NT2/D1 (cell line): ENCODE data around the gene PUM1.
"Not testable (repeated sequence)": the region's sequence is repeated elsewhere in the genome, so short reads cannot be mapped to it uniquely, and the experiment has no call there.

Experiments
- DNase-seq: peaks from one replicate; pipeline ENCODE4 v3.0.0-alpha.2; 2011; ENCODE audit warnings: low read depth, low spot score
- H3K27me3 ChIP-seq: 2 replicates; pipeline ENCODE4 v1.6.0; 2011; ENCODE audit warnings: mild to moderate bottlenecking; ENCODE audit not compliant: insufficient read length, insufficient read depth
- H3K36me3 ChIP-seq: 2 replicates; pipeline ENCODE4 v1.6.1; 2011; ENCODE audit warnings: mild to moderate bottlenecking, low read length, mixed read lengths; ENCODE audit not compliant: insufficient read depth, insufficient read length
- H3K4me1 ChIP-seq: 2 replicates; pipeline ENCODE4 v1.5.1; 2011; ENCODE audit not compliant: insufficient read depth, insufficient read length
- H3K4me3 ChIP-seq: 2 replicates; pipeline ENCODE4 v1.5.1; 2011; ENCODE audit warnings: low read depth; ENCODE audit not compliant: insufficient read length
- H3K9ac ChIP-seq: 2 replicates; pipeline ENCODE4 v1.6.0; 2011; ENCODE audit warnings: low read depth; ENCODE audit not compliant: insufficient read length
- H3K9me3 ChIP-seq: 2 replicates; pipeline ENCODE4 v1.5.1; 2011; ENCODE audit warnings: mild to moderate bottlenecking, low read length; ENCODE audit not compliant: insufficient read depth
- SUZ12 ChIP-seq: IDR thresholded peaks from 2 replicates; pipeline ENCODE4 v1.6.1; 2011; ENCODE audit not compliant: insufficient read length, insufficient read depth; ENCODE audit errors: extremely low read depth
- YY1 ChIP-seq: IDR thresholded peaks from 2 replicates; pipeline ENCODE4 v1.6.1; 2011; ENCODE audit not compliant: insufficient read length, insufficient read depth
- ZNF274 ChIP-seq: IDR thresholded peaks from 2 replicates; pipeline ENCODE4 v1.6.1; 2011; ENCODE audit warnings: mild to moderate bottlenecking, low read depth, low read length

PUM1 gene

DNA sequence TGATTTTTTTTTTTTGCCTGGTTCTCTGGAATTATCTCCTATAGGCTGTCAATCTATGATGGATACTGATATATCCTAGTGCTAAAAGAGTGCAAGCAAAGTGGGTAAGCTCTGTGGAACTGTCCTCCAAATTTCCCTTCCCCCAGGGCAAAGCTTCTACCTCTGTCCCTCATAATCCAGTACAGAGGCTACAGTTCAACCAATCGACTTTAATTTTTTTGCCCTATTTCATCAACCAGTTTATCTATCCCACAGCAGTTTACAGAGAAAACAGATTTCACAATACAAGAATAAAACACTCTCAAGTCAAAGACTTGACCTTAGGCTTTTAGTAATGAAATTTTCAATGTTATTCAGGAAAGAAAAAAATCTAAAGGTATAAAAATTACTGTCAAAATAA is 13.9 kb downstream of the PUM1 start:
- H3K4me3 ChIP-seq = no peak overlapping the region
- no peaks in the 10 kb centered on the region for H3K27me3 ChIP-seq
- TF ChIP-seq ZNF274 (no peak), YY1 (no peak), SUZ12 (no peak)
- peaks cover 77% of the 10 kb centered on the region for H3K36me3 ChIP-seq
- H3K9ac ChIP-seq = no peak overlapping the region
- H3K9me3 ChIP-seq = no peaks in the 10 kb centered on the region
- peaks cover 6% of the 10 kb centered on the region for H3K4me1 ChIP-seq
- DNase-seq = no peak

DNA sequence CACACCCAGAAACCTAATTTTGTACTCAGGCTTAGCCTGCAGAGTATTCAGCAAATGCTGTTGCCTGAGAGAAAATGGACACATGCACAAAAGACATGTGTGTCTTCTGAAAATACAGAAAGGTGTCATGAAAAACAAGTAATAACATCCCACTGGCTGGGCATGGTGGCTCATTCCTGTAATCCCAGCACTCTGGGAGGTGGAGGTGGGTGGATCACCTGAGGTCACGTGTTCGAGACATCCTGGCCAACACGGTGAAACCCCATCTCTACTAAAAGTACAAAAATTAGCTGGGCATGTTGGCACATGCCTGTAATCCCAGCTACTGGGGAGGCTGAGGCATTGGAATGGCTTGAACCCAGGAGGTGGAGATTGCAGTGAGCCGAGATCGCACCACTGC is 18.0 kb downstream of the PUM1 start:
- not testable (repeated sequence) for DNase-seq, H3K9ac ChIP-seq, H3K4me3 ChIP-seq, H3K27me3 ChIP-seq, H3K9me3 ChIP-seq, H3K4me1 ChIP-seq
- H3K36me3 ChIP-seq = peaks cover 73% of the 10 kb centered on the region

- TF ChIP-seq YY1 = no peak
- Histone ChIP-seq H3K36me3 (peaks cover 70% of the 10 kb centered on the region), H3K4me3 (no peak overlapping the region), H3K9me3 (no peaks in the 10 kb centered on the region), H3K27me3 (no peaks in the 10 kb centered on the region), H3K9ac (no peak overlapping the region), H3K4me1 (peaks cover 2% of the 10 kb centered on the region)
- no peak for DNase-seq
These were observed 21.9 kb downstream of the PUM1 start for GRCh38 chr1:31043631-31044030.

DNA sequence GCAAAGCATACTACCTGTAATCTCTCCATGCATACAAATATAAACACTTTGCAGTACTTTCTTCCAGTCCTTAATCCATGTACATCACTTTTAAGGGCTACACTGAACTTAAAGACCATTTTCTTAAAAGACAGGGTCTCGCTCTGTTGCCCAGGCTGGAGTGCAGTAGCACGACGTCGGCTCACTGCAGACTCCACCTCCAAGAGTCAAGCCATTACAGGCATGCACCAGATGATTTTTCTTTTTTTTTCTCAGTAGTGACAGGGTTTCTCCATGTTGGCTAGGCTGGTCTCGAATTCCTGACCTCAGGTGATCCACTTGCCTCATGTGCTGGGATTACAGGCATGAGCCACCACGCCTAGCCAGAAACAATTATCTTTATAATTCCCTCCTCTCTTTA is 22.9 kb downstream of the PUM1 start:
- no peak overlapping the region for H3K4me3 ChIP-seq
- H3K36me3 ChIP-seq = peaks cover 68% of the 10 kb centered on the region

GRCh38 chr1:31041529-31041928 is 24.0 kb downstream of the PUM1 start:
- H3K4me3 ChIP-seq = no peak overlapping the region
- no peaks in the 10 kb centered on the region for H3K27me3 ChIP-seq
- peaks cover 66% of the 10 kb centered on the region for H3K36me3 ChIP-seq
- no peak for TF ChIP-seq SUZ12
- TF ChIP-seq ZNF274 = no peak
- no peak for TF ChIP-seq YY1
- no peaks in the 10 kb centered on the region for H3K4me1 ChIP-seq
- no peak overlapping the region for H3K9ac ChIP-seq
- H3K9me3 ChIP-seq = no peaks in the 10 kb centered on the region
- no peak for DNase-seq

More for the DNA sequence above, 22.9 kb downstream of the PUM1 start:
- H3K9me3 ChIP-seq = no peaks in the 10 kb centered on the region
- H3K9ac ChIP-seq = no peak overlapping the region
- no peaks in the 10 kb centered on the region for H3K27me3 ChIP-seq
- TF ChIP-seq YY1 (no peak), ZNF274 (no peak), SUZ12 (no peak)
- peaks cover 2% of the 10 kb centered on the region for H3K4me1 ChIP-seq
- no peak for DNase-seq

DNA sequence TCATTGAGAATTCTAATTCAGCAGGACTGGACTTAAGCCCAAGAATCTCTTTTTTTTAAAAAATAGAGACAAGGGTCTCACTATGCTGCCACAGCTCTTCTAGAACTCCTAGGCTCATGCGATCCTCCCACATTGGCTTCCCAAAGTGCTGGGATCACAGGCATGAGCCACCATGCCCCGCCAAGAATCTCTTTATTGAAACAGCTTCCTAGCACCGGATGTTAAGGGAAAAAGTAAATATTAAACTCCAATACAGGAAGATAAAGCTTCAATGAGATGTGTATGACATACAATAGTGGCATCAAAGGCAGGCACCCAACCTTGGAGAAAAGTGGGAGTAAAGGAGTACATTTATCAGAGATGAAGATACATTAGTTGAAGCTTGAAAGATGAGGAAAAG is 25.5 kb downstream of the PUM1 start:
- no peak overlapping the region for H3K4me3 ChIP-seq
- TF ChIP-seq ZNF274 (no peak), SUZ12 (no peak), YY1 (no peak)
- H3K27me3 ChIP-seq = no peaks in the 10 kb centered on the region
- no peaks in the 10 kb centered on the region for H3K9me3 ChIP-seq
- H3K9ac ChIP-seq = no peak overlapping the region
- H3K36me3 ChIP-seq = peaks cover 64% of the 10 kb centered on the region
- DNase-seq = no peak
- no peaks in the 10 kb centered on the region for H3K4me1 ChIP-seq

DNA sequence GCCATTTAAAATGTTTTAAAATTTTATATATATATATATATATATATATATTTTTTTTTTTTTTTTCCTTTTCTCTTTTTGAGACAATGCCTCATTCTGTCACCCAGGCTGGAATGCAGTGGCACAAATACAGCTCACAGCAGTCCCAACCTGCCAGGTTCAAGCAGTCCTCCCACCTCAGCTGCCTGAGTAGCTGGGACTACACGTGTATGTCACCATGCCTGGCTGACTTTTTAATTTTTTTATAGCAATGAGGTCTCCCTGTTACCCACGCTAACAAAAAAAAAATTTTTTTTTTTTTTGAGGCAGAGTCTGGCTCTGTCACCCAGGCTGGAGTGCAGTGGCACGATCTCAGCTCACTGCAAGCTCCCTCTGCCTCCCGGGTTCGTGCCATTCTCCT is 26.6 kb downstream of the PUM1 start:
- H3K36me3 ChIP-seq = peaks cover 67% of the 10 kb centered on the region
- not testable (repeated sequence) for H3K4me1 ChIP-seq, H3K4me3 ChIP-seq, H3K9ac ChIP-seq, DNase-seq, H3K27me3 ChIP-seq, H3K9me3 ChIP-seq

- TF ChIP-seq YY1 (no peak), ZNF274 (no peak), SUZ12 (no peak)
- Histone ChIP-seq H3K36me3 (peaks cover 61% of the 10 kb centered on the region), H3K27me3 (no peaks in the 10 kb centered on the region), H3K4me1 (no peaks in the 10 kb centered on the region), H3K4me3 (no peak overlapping the region), H3K9ac (no peak overlapping the region), H3K9me3 (no peaks in the 10 kb centered on the region)
- DNase-seq = no peak
These were observed 27.2 kb downstream of the PUM1 start for GRCh38 chr1:31038360-31038759.
